Muscle layer of colon (tissue), 2 donors: ENCODE measurements around the gene IFNGR1.
"Not testable (repeated sequence)": the region's sequence is repeated elsewhere in the genome, so short reads cannot be mapped to it uniquely, and the experiment has no call there.

Experiments used
- H3K27ac ChIP-seq: one replicate; pipeline ENCODE4 v1.7.0; 2013; ENCODE audit warnings: low read depth, mild to moderate bottlenecking, low read length, moderate library complexity
- H3K27me3 ChIP-seq, 2 donors: one replicate each; pipeline ENCODE4 v1.7.0; 2013; ENCODE audit warnings: low read length in 2 of 2, mild to moderate bottlenecking in 2 of 2; ENCODE audit not compliant: insufficient read depth in 2 of 2, control insufficient read depth in 1 of 2
- H3K36me3 ChIP-seq: one replicate; pipeline ENCODE4 v1.7.0; 2013; ENCODE audit warnings: mild to moderate bottlenecking, low read length; ENCODE audit not compliant: insufficient read depth
- H3K4me1 ChIP-seq: one replicate; pipeline ENCODE4 v1.7.0; 2013; ENCODE audit warnings: mild to moderate bottlenecking, low read length; ENCODE audit not compliant: insufficient read depth
- H3K4me3 ChIP-seq, 2 donors: one replicate each; pipeline ENCODE4 v1.7.0; 2013; ENCODE audit warnings: low read length in 2 of 2, low read depth in 1 of 2, mild to moderate bottlenecking in 1 of 2, moderate library complexity in 1 of 2
- H3K9ac ChIP-seq: one replicate; pipeline ENCODE4 v1.7.0; 2013; ENCODE audit warnings: low read length
- H3K9me3 ChIP-seq: one replicate; pipeline ENCODE4 v1.7.0; 2013; ENCODE audit warnings: mild to moderate bottlenecking, low read length
- donor health status: abdominal sarcoma.
- donor health status: Adenocarcinoma of cecum.

Gene IFNGR1

DNA sequence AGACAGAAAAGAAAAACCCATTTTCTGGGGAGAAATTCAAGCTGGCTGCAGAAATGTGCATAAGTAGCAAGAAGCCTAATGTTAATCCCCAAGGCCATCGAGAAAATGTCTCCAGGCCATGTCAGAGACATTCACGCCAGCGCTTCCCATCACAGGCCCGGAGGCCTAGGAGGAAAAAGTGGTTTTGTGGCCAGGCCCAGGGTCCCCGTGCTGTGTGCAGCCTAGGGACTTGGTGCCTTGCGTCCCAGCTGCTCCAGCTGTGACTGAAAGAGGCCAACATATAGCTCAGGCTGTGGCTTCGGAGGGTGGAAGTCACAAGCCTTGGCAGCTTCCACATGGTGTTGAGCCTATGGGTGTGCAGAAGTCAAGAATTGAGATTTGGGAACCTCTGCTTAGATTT is 10.9 kb downstream of the IFNGR1 start:
- H3K36me3 ChIP-seq, result peaks cover 36% of the 10 kb centered on the region
- no peak overlapping the region for H3K27ac ChIP-seq
- no peak overlapping the region for H3K4me3 ChIP-seq
- H3K4me1 ChIP-seq, result peaks cover 25% of the 10 kb centered on the region
- H3K27me3 ChIP-seq, result no peaks in the 10 kb centered on the region
- no peak overlapping the region for H3K9ac ChIP-seq
- no peaks in the 10 kb centered on the region for H3K9me3 ChIP-seq

DNA sequence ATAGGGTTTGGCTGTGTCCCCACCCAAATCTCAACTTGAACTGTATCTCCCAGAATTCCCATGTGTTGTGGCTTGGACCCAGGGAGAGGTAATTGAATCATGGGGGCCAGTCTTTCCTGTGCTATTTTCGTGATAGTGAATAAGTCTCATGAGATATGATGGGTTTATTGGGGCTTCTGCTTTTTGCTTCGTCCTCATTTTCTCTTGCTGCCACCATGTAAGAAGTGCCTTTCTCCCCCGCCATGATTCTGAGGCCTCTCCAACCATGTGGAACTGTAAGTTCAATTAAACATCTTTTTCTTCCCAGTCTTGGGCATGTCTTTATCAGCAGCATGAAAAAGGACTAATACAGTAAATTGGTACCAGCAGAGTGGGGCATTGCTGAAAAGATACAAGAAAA is 11.7 kb downstream of the IFNGR1 start:
- H3K9me3 ChIP-seq, H3K27ac ChIP-seq, H3K4me3 ChIP-seq, H3K9ac ChIP-seq, H3K27me3 ChIP-seq: not testable (repeated sequence)
- peaks cover 41% of the 10 kb centered on the region for H3K36me3 ChIP-seq
- peaks cover 24% of the 10 kb centered on the region for H3K4me1 ChIP-seq

DNA sequence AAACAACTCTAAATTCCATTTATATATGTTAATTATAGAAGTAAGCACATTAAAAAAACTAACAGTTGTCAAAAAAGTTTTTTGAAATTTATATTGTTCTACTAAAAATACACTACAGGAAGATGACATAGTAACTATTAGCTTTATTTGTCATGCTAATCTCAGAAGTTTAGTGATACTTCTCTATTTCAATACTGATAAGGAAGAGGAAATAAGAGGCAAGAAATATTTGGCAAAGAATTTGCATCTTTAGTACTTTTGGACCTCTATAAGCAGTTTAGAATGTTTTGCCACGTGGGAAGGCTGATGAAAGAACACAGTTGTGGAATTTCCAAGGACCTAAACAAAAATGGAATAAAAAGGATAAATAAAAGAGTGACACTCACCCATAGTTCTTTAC is 12.6 kb downstream of the IFNGR1 start:
- no peak overlapping the region for H3K27ac ChIP-seq
- H3K4me3 ChIP-seq, result no peak overlapping the region
- no peak overlapping the region for H3K9ac ChIP-seq
- no peaks in the 10 kb centered on the region for H3K27me3 ChIP-seq
- H3K9me3 ChIP-seq, result no peaks in the 10 kb centered on the region
- H3K4me1 ChIP-seq, result peaks cover 20% of the 10 kb centered on the region
- peaks cover 41% of the 10 kb centered on the region for H3K36me3 ChIP-seq

DNA sequence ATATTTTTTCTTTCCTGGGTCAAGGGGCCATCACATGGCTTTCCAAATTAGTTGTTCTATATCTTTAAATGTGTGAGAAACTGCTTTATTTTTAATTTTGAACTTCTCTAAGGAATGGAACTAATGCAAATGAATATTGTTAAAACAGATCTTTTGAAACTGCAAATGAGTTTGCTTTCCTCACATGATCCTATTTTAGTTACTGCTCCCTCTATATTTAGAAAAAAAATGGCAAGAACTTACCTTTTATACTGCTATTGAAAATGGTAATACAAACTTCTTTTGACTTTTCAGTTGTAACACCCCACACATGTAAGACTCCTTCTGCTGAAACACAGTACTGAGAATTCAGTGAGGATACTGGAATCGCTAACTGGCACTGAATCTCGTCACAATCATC is 15.9 kb downstream of the IFNGR1 start:
- Histone ChIP-seq H3K4me1 (peaks cover 3% of the 10 kb centered on the region), H3K27ac (no peak overlapping the region), H3K9ac (no peak overlapping the region), H3K4me3 (no peak overlapping the region), H3K27me3 (no peaks in the 10 kb centered on the region), H3K36me3 (peaks cover 56% of the 10 kb centered on the region), H3K9me3 (no peaks in the 10 kb centered on the region)

DNA sequence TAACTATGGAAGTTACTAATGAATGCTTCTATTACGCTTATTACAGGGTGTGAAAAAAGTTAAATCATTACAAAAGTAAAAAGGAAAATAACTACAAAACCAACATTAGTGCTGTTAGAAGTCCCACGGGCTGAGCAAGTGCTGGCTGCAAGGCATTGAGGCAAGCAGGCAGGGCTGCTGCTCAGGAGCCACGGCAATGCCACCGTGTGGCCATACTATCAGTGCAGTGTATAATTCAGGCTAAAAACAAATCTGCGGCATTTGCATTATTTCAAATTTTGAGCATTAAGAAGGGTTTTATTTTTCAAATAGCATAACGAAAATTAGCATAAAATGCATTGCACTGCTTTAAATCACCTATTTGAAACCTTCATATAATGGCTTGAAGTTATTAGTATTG is 17.1 kb downstream of the IFNGR1 start:
- H3K9ac ChIP-seq, result no peak overlapping the region
- no peaks in the 10 kb centered on the region for H3K9me3 ChIP-seq
- H3K4me1 ChIP-seq, result peaks cover 3% of the 10 kb centered on the region
- H3K4me3 ChIP-seq, result no peak overlapping the region
- no peaks in the 10 kb centered on the region for H3K27me3 ChIP-seq
- peaks cover 63% of the 10 kb centered on the region for H3K36me3 ChIP-seq
- no peak overlapping the region for H3K27ac ChIP-seq

DNA sequence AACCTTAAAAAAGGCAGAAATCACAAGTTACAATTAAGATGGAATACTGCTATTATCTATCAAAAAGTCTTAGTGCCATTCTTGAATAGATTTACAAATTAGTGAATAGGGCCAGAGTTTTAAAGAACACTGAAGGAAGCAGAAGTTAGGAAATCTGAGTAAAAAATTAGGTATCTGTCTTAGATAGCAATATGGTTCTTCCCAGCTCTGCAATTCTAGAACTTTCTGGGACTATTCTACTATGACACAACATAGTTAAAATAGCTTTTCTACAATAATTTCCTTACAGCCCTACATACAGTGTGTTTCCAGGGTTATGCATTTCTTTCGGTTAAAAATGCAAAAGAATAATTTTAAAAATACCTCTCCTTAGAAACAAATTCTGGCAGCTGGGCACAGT is 18.2 kb downstream of the IFNGR1 start:
- no peak overlapping the region for H3K27ac ChIP-seq
- no peaks in the 10 kb centered on the region for H3K9me3 ChIP-seq
- no peak overlapping the region for H3K4me3 ChIP-seq
- H3K4me1 ChIP-seq, result no peaks in the 10 kb centered on the region
- peaks cover 56% of the 10 kb centered on the region for H3K36me3 ChIP-seq
- H3K27me3 ChIP-seq, result no peaks in the 10 kb centered on the region
- no peak overlapping the region for H3K9ac ChIP-seq

DNA sequence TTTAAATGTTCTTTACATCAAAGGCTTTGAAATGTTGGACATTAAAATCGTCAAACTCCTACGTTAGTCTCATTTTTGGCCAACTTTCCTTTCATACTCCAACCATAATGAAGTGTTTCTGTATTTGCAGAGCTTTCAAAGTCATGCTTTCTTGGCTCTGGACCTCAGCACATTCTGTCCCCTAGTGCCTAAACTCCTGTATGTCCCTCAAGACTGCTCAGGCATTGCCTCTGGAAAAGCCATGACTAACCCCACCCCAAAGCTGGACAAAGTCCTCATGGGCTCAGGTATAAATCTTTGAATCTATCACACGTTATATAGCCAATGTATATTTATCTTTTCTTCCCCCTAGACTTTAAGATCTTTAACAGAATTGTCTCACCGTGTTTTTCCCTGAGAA is 18.9 kb downstream of the IFNGR1 start:
- H3K9me3 ChIP-seq, result no peaks in the 10 kb centered on the region
- H3K27me3 ChIP-seq, result no peaks in the 10 kb centered on the region
- H3K36me3 ChIP-seq, result peaks cover 48% of the 10 kb centered on the region
- no peak overlapping the region for H3K4me3 ChIP-seq
- H3K9ac ChIP-seq, result no peak overlapping the region
- H3K27ac ChIP-seq, result no peak overlapping the region
- H3K4me1 ChIP-seq, result no peaks in the 10 kb centered on the region

DNA sequence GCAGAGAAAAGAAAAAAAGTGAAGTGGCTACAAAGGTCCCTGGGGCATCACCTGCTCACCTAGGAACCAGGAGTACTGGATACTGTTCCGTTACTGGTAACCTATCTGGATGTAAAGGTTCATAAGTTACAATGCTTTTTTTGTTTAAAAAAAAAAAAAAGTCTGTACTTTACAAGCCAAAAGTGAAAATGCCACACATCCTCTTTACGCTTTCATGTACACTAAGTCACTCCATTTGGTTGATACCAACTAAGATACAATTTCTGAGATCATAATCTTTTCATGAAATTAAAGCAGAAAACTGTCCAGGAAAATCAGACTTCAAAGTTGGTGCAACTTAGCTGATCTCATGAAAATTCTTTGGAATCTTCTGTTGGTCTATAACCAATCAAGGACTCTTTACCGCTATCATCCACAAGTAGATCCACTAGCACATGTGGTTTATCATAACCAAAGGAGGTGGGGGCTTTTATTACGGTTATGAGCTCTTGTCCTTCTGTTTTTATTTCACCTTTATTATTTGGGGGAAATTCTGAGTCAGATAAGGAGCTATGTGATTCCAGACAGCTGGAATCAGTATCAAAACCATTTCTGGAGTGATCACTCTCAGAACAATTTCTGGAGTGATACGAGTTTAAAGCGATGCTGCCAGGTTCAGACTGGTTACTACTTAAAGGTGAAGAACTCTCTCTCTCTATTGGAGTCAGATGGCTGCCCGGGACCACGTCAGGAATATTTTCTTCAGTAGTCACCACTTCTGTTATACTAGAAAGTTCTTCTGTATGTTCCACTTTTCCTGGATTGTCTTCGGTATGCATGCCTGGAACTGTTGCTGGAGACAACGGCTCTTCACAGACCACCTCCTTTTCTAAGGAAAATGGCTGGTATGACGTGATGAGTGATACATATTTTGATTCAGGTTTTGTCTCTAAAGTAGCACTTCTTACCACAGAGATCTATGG is 21.2 kb downstream of the IFNGR1 start:
- H3K4me3 ChIP-seq, result no peak overlapping the region
- peaks cover 25% of the 10 kb centered on the region for H3K36me3 ChIP-seq
- H3K9ac ChIP-seq, result no peak overlapping the region
- H3K4me1 ChIP-seq, result no peaks in the 10 kb centered on the region
- H3K9me3 ChIP-seq, result no peaks in the 10 kb centered on the region
- H3K27me3 ChIP-seq, result no peaks in the 10 kb centered on the region
- H3K27ac ChIP-seq, result no peak overlapping the region

DNA sequence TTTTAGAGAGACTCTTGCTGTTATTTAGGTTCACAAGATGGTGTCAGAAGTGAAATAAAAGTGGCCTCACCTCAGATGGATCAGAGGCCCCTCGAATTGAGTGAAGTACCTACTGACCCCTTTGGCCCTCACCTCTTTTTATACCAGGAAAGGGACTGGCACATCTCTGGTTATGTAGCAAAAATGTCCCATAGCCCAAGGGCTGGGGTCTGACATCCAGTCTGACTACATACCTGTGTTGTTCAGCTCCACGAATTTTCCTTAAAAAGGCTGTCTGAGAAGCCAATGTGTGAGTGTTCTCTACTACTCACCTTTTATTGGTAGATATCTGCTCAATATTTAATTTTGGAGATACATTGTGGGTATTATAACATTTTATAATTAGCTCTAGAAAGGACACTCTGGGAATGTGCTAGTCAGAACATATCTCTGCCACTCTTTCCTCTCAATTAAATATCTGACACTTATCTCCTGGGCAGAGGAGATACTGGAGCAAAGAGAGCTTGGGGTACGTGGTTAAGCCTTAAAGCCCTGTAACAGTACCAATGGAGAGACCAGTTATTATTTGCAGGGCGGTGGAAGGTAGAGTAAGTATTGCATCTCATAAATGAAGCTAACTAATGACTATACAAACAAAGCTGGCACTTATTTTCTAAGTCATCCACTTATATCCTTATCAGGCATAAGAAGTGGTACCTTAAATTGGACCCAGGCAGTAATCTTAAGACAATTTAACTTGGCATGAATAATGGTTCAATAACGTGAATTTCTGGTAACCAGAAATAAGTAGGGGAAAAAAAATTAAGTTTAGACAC is 25.7 kb downstream of the IFNGR1 start:
- H3K9me3 ChIP-seq, result no peaks in the 10 kb centered on the region
- no peaks in the 10 kb centered on the region for H3K27me3 ChIP-seq
- peaks cover 11% of the 10 kb centered on the region for H3K36me3 ChIP-seq
- H3K27ac ChIP-seq, result no peak overlapping the region
- no peak overlapping the region for H3K9ac ChIP-seq
- H3K4me1 ChIP-seq, result no peaks in the 10 kb centered on the region
- no peak overlapping the region for H3K4me3 ChIP-seq

DNA sequence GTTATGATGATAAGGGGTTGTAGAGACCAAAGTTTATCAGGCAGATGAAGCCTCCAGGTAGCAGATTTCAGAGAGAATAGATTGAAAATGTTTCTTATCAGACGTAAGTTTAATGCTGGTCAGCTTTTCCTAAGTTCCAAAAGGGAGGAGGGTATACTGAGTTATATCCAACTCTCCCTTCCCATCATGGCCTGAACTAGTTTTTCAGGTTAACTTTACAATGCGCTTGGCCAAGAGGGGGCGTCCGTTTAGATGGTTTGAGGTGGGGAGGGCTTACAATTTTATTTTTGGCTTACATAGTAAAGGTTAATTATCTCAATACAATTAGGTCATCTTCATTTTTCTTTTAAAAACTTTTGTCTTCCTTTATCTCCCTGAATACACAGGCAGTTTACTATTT is 26.4 kb downstream of the IFNGR1 start:
- H3K27me3 ChIP-seq, result no peaks in the 10 kb centered on the region
- no peak overlapping the region for H3K4me3 ChIP-seq
- no peaks in the 10 kb centered on the region for H3K4me1 ChIP-seq
- peaks cover 5% of the 10 kb centered on the region for H3K36me3 ChIP-seq
- H3K9ac ChIP-seq, result no peak overlapping the region
- no peak overlapping the region for H3K27ac ChIP-seq
- no peaks in the 10 kb centered on the region for H3K9me3 ChIP-seq

DNA sequence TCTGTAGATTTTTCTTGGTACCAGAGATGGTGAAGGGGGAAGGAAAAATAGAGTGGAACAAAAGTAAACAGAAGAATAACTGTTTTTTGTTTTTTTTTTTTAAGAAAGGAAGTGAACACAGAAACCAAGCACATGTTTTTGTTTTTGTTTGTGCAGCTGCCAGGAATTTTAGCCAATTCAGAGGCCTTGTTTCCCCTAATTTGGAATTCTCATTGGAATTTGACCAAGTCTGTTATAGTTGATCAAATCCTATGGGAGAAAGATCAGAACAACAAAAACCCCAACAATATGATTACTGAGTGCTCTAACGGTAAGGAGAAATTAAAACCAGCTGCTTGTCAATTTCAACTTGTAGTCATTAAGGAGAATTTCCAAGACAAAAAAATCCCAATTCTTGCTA is 27.5 kb downstream of the IFNGR1 start:
- Histone ChIP-seq H3K4me1 (no peaks in the 10 kb centered on the region), H3K4me3 (no peak overlapping the region), H3K27me3 (no peaks in the 10 kb centered on the region), H3K9ac (no peak overlapping the region), H3K9me3 (no peaks in the 10 kb centered on the region), H3K27ac (no peak overlapping the region), H3K36me3 (no peaks in the 10 kb centered on the region)
